Activated CD8-positive, alpha-beta T cell treated with anti-CD3 and anti-CD28 coated beads, Interleukin-2, amount 10 ng/mL, durations not matched to agents 7 days and 5 days (primary cell): ENCODE results near the gene P2RY11. TPM values are rescaled to one million over a fixed set of nuclear protein-coding genes. Genes with fewer than 3 reads are reported as not detected.

Source experiments
- ATAC-seq: fragments of 150-1000 bp; cut with Tn5 transposase; one replicate; pipeline ENCODE4 v1.10.0; 2021; ENCODE audit warnings: moderate library complexity
- CTCF ChIA-PET: fragments of 350-600 bp; sonication (Branson Sonifier 250); formaldehyde crosslinking; loops from one replicate; lab custom pipeline; 2021; ENCODE audit warnings: antibody characterized with exemption; lab: Charles Lee
- POLR2A ChIA-PET: fragments of 350-600 bp; sonication (Branson Sonifier 250); formaldehyde crosslinking; loops from one replicate; lab custom pipeline; 2021; ENCODE audit warnings: antibody characterized with exemption; lab: Charles Lee
- DNase-seq: peaks from one replicate; pipeline ENCODE4 v3.0.0-alpha.2; 2020
- H3K27ac Mint-ChIP-seq: one replicate; pipeline ENCODE4 v1.8.0; 2021; ENCODE audit warnings: mild to moderate bottlenecking, mixed read lengths
- H3K27me3 Mint-ChIP-seq: one replicate; pipeline ENCODE4 v1.8.0; 2021; ENCODE audit warnings: low read depth, mixed read lengths
- H3K36me3 Mint-ChIP-seq: one replicate; pipeline ENCODE4 v1.8.0; 2021; ENCODE audit warnings: low read depth, mixed read lengths
- H3K4me1 Mint-ChIP-seq: one replicate; pipeline ENCODE4 v1.8.0; 2021; ENCODE audit warnings: low read depth, mixed read lengths
- H3K4me3 Mint-ChIP-seq: one replicate; pipeline ENCODE4 v1.8.0; 2021; ENCODE audit warnings: mild to moderate bottlenecking, mixed read lengths
- H3K9me3 Mint-ChIP-seq: one replicate; pipeline ENCODE4 v1.8.0; 2022; ENCODE audit warnings: mixed read lengths; ENCODE audit not compliant: insufficient read depth
- total RNA-seq, 2 experiments: library from RNA; stranded (reverse); gene quantifications; one replicate each; pipeline ENCODE4 v1.2.3, GENCODE V29; 2021

The P2RY11 gene
- total RNA-seq, 2 experiments from 2014 or later: 50.4 to 53.6 TPM

GRCh38 chr19:10163536-10163935, 52.0 kb downstream of the P2RY11 start:
- Mint-ChIP-seq H3K4me3 (no peak overlapping the region), H3K36me3 (peaks cover 64% of the 10 kb centered on the region), H3K9me3 (no peaks in the 10 kb centered on the region), H3K27ac (peak overlapping the region; percentile 33), H3K27me3 (no peaks in the 10 kb centered on the region), H3K4me1 (peaks cover 5% of the 10 kb centered on the region)
- CTCF ChIA-PET: interaction anchor here (1.6 kb wide), 1 partner anchor 20 kb away, joined by 4 read pairs; no protein-coding TSS in a partner anchor
- POLR2A ChIA-PET: no interaction called here
- ATAC-seq (no peak), DNase-seq (no peak)

Other genes starting within 250 kb of the P2RY11 start
- 1 to 10 TPM; 9.2 to 9.9 TPM for gene OLFM2, start 175.2 kb upstream of the P2RY11 start, total RNA-seq
- under 1 TPM; 0.13 to 0.18 TPM for gene COL5A3, start 101.2 kb upstream of the P2RY11 start, total RNA-seq
- gene RDH8, start 98.2 kb upstream of the P2RY11 start, total RNA-seq: not detected
- 10 to 100 TPM; 81.2 to 89.5 TPM for gene SHFL, start 25.4 kb upstream of the P2RY11 start, total RNA-seq
- 1 to 10 TPM; 3.7 to 3.9 TPM for gene ANGPTL6, start 9.0 kb upstream of the P2RY11 start, total RNA-seq
- 100 to 1,000 TPM; 107 to 121 TPM for gene PPAN, start 5.3 kb upstream of the P2RY11 start, total RNA-seq
- gene EIF3G, start 8.2 kb downstream of the P2RY11 start, total RNA-seq: 100 to 1,000 TPM; 229 to 241 TPM
- 100 to 1,000 TPM; 408 to 412 TPM for gene DNMT1, start 83.3 kb downstream of the P2RY11 start, total RNA-seq
- gene S1PR2, start 119.6 kb downstream of the P2RY11 start, total RNA-seq: 1 to 10 TPM; 3.5 to 3.8 TPM
- gene MRPL4, start 140.5 kb downstream of the P2RY11 start, total RNA-seq: 10 to 100 TPM; 85.9 to 87.0 TPM
- 10 to 100 TPM; 10.7 to 11.1 TPM for gene ICAM1, start 159.4 kb downstream of the P2RY11 start, total RNA-seq
- gene ICAM4, start 175.3 kb downstream of the P2RY11 start, total RNA-seq: 1 to 10 TPM in 1 of 2 experiments, under 1 TPM in 1; 0.99 to 1.1 TPM
- under 1 TPM; 0.29 to 0.57 TPM for gene ICAM5, start 178.3 kb downstream of the P2RY11 start, total RNA-seq
- 1 to 10 TPM; 3.4 to 3.8 TPM for gene ZGLP1, start 198.1 kb downstream of the P2RY11 start, total RNA-seq
- gene FDX2, start 204.3 kb downstream of the P2RY11 start, total RNA-seq: 1 to 10 TPM; 8.2 to 9.4 TPM
- 10 to 100 TPM; 79.8 to 91.7 TPM for gene RAVER1, start 221.8 kb downstream of the P2RY11 start, total RNA-seq
- gene ICAM3, start 227.9 kb downstream of the P2RY11 start, total RNA-seq: 100 to 1,000 TPM; 194 to 202 TPM